ENCODE results near the gene LRTM2.

Gene LRTM2

DNA sequence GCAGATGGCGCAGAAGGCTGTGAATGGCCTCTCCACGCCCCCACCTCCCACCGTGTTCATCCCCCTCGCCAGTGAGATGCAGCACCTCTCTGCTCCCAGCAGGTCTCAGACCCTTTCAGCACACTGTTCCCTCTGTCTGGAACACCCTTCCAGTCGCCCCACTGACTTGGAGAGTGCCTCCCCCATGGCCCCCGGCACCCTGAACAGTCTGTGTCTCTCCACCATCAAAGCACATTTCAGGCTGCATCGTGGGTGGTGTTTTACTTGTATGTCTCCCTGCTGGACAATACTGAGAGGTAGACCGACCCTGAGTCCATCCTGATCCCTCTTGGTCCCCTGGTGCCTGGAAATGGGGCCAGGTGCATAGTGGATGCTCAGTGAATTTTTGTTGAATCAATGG lies 63.1 kb downstream of the LRTM2 start:
- TF ChIP-seq, protein P1, sequence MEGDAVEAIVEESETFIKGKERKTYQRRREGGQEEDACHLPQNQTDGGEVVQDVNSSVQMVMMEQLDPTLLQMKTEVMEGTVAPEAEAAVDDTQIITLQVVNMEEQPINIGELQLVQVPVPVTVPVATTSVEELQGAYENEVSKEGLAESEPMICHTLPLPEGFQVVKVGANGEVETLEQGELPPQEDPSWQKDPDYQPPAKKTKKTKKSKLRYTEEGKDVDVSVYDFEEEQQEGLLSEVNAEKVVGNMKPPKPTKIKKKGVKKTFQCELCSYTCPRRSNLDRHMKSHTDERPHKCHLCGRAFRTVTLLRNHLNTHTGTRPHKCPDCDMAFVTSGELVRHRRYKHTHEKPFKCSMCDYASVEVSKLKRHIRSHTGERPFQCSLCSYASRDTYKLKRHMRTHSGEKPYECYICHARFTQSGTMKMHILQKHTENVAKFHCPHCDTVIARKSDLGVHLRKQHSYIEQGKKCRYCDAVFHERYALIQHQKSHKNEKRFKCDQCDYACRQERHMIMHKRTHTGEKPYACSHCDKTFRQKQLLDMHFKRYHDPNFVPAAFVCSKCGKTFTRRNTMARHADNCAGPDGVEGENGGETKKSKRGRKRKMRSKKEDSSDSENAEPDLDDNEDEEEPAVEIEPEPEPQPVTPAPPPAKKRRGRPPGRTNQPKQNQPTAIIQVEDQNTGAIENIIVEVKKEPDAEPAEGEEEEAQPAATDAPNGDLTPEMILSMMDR (IDR thresholded peaks at IDR 0.05; ENCODE audit: low read depth, low read length) = no peak
- no peak for DNase-seq (ENCODE audit: extremely low read depth, low read depth)

DNA sequence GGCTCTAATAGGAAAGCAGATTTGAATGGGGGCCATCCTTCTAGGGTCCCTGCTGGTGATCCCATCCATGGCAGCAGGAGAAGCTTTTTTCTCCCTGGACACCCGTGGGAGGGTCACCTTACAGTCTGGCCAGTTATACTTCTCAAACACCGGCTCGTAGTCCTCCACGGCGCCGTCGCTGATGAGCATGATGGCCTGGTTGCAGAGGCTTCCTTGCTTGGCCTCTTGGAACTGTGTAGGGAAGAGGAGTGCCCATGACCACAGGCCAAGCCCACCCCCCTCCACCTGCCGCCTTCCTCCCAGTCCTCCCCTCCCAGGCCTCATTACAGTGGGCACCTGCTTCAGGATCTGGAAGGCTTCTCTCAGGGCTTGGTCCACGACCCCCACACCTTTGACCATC lies 64.3 kb downstream of the LRTM2 start:
- no peak for DNase-seq (ENCODE audit: extremely low read depth, low read depth)
- TF ChIP-seq, protein P1 (IDR thresholded peaks at IDR 0.05; ENCODE audit: low read depth, low read length) = no peak

DNA sequence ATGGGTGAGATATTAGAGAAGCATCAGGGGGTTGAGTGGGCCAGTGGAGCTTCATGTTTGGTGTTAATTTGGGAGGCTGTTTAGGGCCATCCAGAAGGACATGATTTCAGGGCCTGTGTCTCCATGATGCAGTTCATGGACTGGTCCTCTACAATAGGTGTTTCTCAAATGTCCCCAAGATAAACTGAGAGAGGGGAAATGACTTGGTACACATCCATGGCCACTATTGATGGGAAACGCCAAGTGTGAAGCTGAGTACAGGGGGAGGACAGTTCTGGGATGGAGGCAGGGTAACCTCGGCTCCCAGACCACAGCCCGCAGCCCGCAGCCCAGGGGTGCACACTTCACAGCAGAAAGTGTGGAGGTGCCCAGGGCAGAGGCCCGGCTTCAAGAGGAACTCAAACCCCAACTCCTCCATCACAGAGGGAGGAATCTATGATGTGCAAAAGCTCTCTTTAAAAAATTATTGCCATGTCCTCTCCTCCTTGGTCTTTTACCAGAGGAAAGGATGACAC lies 64.8 kb downstream of the LRTM2 start:
- TF ChIP-seq, protein P1 (IDR thresholded peaks at IDR 0.05; ENCODE audit: low read depth, low read length) = no peak
- no peak for DNase-seq (ENCODE audit: extremely low read depth, low read depth)

DNA sequence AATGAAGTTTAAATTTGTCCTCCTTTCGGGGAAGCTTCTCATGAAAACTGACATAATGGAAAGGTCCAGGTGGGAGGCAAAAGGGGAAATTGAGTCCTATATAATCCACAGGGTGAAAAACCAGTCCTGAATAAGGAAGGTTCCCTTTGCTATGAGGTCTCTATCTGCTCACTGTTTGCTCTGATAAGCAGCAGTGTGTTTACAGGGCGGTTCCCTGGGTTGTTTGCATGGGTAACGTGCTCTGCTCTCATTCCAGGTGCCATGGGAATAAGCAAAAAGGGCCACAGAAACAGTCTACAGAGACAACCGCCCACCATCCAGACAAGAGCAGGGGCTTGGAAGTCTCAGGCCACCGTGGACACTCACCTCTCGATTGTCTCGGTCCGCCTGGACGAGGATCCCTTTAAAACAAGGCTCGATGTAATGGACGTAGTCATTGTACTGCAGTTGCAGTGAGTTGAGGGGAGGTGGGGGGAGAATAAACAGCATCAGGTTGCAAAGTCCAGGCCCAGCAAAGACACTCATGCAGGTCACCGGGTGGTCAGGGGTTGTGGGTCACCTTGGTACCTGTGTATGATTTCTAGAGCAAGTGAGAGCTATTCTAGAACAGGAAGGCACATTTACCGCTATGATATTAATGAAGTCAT lies 65.4 kb downstream of the LRTM2 start:
- TF ChIP-seq, protein P1 (IDR thresholded peaks at IDR 0.05; ENCODE audit: low read depth, low read length) = no peak
- DNase-seq (ENCODE audit: extremely low read depth, low read depth) = no peak
